GM12878 (cell line): ENCODE results near the gene TRIM7. TPM values are rescaled to one million over a fixed set of nuclear protein-coding genes. Genes with fewer than 3 reads are reported as not detected.
A peak's percentile ranks its signal among the peaks of the same experiment; 100 is the strongest.

Source experiments
- ATAC-seq: fragments of 200-7000 bp; cut with Tn5 transposase; 3 replicates; pipeline ENCODE4 v1.9.1; 2020; ENCODE audit warnings: mild to moderate bottlenecking, moderate library complexity
- BruUV-seq: library from RNA; stranded (reverse); fragments of 400-500 nt; replicated peaks from 2 replicates; lab custom pipeline; 2021; lab: Mats Ljungman, UMichigan
- CTCF ChIA-PET: fragments of 300-600 bp; sonication (Branson Sonifier 250); formaldehyde crosslinking; extraction: SDS; loops from one replicate; lab custom pipeline; 2021; ENCODE audit warnings: inconsistent platforms; lab: Yijun Ruan, JAX
- POLR2A ChIA-PET: fragments of 350-600 bp; formaldehyde crosslinking; extraction: SDS; loops from one replicate; lab custom pipeline; 2021; ENCODE audit warnings: inconsistent platforms; lab: Charles Lee
- RAD21 ChIA-PET: fragments of 300-600 bp; sonication (Branson Sonifier 250); formaldehyde crosslinking; loops from one replicate; lab custom pipeline; 2023; ENCODE audit warnings: antibody characterized with exemption; ENCODE audit not compliant: unreplicated experiment; lab: Charles Lee
- SMC1A ChIA-PET: fragments of 300-600 bp; sonication (Branson Sonifier 250); formaldehyde crosslinking; loops from one replicate; lab custom pipeline; 2023; ENCODE audit not compliant: unreplicated experiment, uncharacterized antibody; lab: Charles Lee
- DNase-seq: peaks from one replicate; pipeline ENCODE4 v3.0.0-alpha.2; 2011; ENCODE audit warnings: low read depth, low spot score
- FAIRE-seq: peaks from 3 replicates; lab custom pipeline; 2011; peaks lifted over from hg19 to GRCh38; lab: Jason Lieb, UNC
- H2AFZ ChIP-seq: 2 replicates; pipeline ENCODE4 v1.6.0; 2011; ENCODE audit warnings: low read depth, low read length, control low read depth; ENCODE audit not compliant: control insufficient read depth
- H3K27ac ChIP-seq: 2 replicates; pipeline ENCODE4 v1.5.1; 2011; ENCODE audit warnings: control low read depth; ENCODE audit not compliant: control insufficient read depth, insufficient read depth
- H3K27me3 ChIP-seq, 2 experiments: replicated peaks in 1 of 2; 2 replicates each; pipeline versions ENCODE4 v1.6.0 to v1.6.1; 2011; ENCODE audit warnings: low read length in 1 of 2; ENCODE audit not compliant: control insufficient read depth in 2 of 2, insufficient read depth in 2 of 2
- H3K36me3 ChIP-seq, 2 experiments: 2 replicates each; pipeline ENCODE4 v1.5.1; 2011; ENCODE audit warnings: low read length in 1 of 2; ENCODE audit not compliant: control insufficient read depth in 2 of 2, insufficient read depth in 2 of 2
- H3K4me1 ChIP-seq: 2 replicates; pipeline ENCODE4 v1.6.1; 2011; ENCODE audit warnings: mild to moderate bottlenecking, low read length, moderate library complexity, mixed read lengths; ENCODE audit not compliant: control insufficient read depth, insufficient read depth
- H3K4me2 ChIP-seq: 2 replicates; pipeline ENCODE4 v1.6.0; 2011; ENCODE audit warnings: control low read depth; ENCODE audit not compliant: control insufficient read depth, insufficient read depth
- H3K4me3 ChIP-seq: fragments of 200-600 bp; sonication (generic); 2 replicates; pipeline ENCODE4 v1.5.1; 2016
- H3K79me2 ChIP-seq: 2 replicates; pipeline ENCODE4 v1.6.0; 2011; ENCODE audit warnings: low read length; ENCODE audit not compliant: control insufficient read depth, insufficient read depth
- H3K9ac ChIP-seq: 2 replicates; pipeline ENCODE4 v1.8.0; 2011; ENCODE audit warnings: low read length, control low read depth, mixed read lengths; ENCODE audit not compliant: control insufficient read depth, insufficient read depth
- H3K9me3 ChIP-seq: replicated peaks from 3 replicates; pipeline ENCODE4 v1.5.1; 2011; ENCODE audit warnings: mild to moderate bottlenecking, low read length; ENCODE audit not compliant: control insufficient read depth, insufficient read depth
- H4K20me1 ChIP-seq: 2 replicates; pipeline ENCODE4 v1.6.0; 2011; ENCODE audit not compliant: control insufficient read depth, insufficient read depth
- BCL3 ChIP-seq: IDR thresholded peaks from 2 replicates; pipeline ENCODE4 v1.6.1; 2011; ENCODE audit warnings: borderline replicate concordance, low read depth, mild to moderate bottlenecking, moderate library complexity, low read length; ENCODE audit not compliant: insufficient read depth, poor library complexity, severe bottlenecking
- CEBPB ChIP-seq, 2 experiments: fragments of 150-350 bp in 1 of 2; IDR thresholded peaks; 2 replicates each; pipeline ENCODE4 v1.6.1; 2012 to 2014; ENCODE audit warnings: low read depth in 2 of 2, low read length in 2 of 2, borderline replicate concordance in 1 of 2, inconsistent platforms in 1 of 2
- CREB1 ChIP-seq: IDR thresholded peaks from 2 replicates; pipeline ENCODE4 v1.6.1; 2012; ENCODE audit warnings: low read depth, mild to moderate bottlenecking, inconsistent platforms
- FOXM1 ChIP-seq: IDR thresholded peaks from 2 replicates; pipeline ENCODE4 v1.6.1; 2012; ENCODE audit warnings: low read depth, mild to moderate bottlenecking, inconsistent platforms, low read length, moderate library complexity
- POLR2A ChIP-seq: IDR thresholded peaks from 2 replicates; pipeline ENCODE4 v1.6.1; 2011; ENCODE audit warnings: low read depth, mild to moderate bottlenecking, low read length
- POLR2AphosphoS2 ChIP-seq: IDR thresholded peaks from 2 replicates; pipeline ENCODE4 v1.6.1; 2011; ENCODE audit warnings: low read depth, mild to moderate bottlenecking, low read length, improper control_type of control experiment, moderate library complexity
- POLR2AphosphoS5 ChIP-seq: IDR thresholded peaks from 2 replicates; pipeline ENCODE4 v1.6.1; 2011; ENCODE audit warnings: mild to moderate bottlenecking, low read length, inconsistent platforms
- SKIL ChIP-seq: fragments of 450-650 bp; IDR thresholded peaks from 2 replicates; pipeline ENCODE4 v1.6.1; 2017; ENCODE audit warnings: mild to moderate bottlenecking, low read depth, inconsistent platforms; ENCODE audit not compliant: poor library complexity, severe bottlenecking
- SMAD5 ChIP-seq: IDR thresholded peaks from 2 replicates; pipeline ENCODE4 v1.6.1; 2016; ENCODE audit warnings: antibody characterized with exemption, low read depth
- SREBF1 ChIP-seq: IDR thresholded peaks from 2 replicates; pipeline ENCODE4 v1.6.1; 2012; ENCODE audit warnings: mild to moderate bottlenecking, low read length
- ZNF24 ChIP-seq: fragments of 450-650 bp; IDR thresholded peaks from 2 replicates; pipeline ENCODE4 v1.6.1; 2017; ENCODE audit warnings: antibody characterized with exemption, mild to moderate bottlenecking
- WGBS: methylation state at CpG from one replicate; pipeline ENCODE4 v1.1.6; 2016; ENCODE audit warnings: low lambda C conversion rate; ENCODE audit not compliant: insufficient replicate concordance, insufficient coverage; ENCODE audit errors: missing lambda C conversion rate; 5-methylcytosine and 5-hydroxymethylcytosine counted together
- in situ Hi-C: fragments of 300-500 bp; cut with MboI; formaldehyde crosslinking; loops from 9 replicates; pipeline ENCODE4 v1.14.3; 2018; ENCODE audit warnings: mixed read lengths
- intact Hi-C: fragments of 100-400 bp; cut with micrococcal nuclease; formaldehyde crosslinking; loops from one replicate; pipeline ENCODE4 v1.14.2; 2022; ENCODE audit not compliant: unreplicated experiment
- polyA plus RNA-seq, 11 experiments: library from polyadenylated mRNA; depleted of rRNA in 4 of 11; unstranded in 6 of 11; stranded (reverse) in 5 of 11; fragments of >200 nt; fragmentation: Nextera tagmentation in 4 of 11; fragmentation: Illumina TruSeq in 1 of 11; extraction: Ambion mirVana in 4 of 11; extraction: Trizol in 1 of 11; gene quantifications; 1 replicate in 1 of 11; 2 replicates in 10 of 11; pipeline versions ENCODE4 v1.2.1 to v1.2.3, GENCODE V29; 2011 to 2016; ENCODE audit warnings: inconsistent platforms in 2 of 11, missing spikeins in 2 of 11, low read depth in 1 of 11
- total RNA-seq, 4 experiments: library from RNA; depleted of rRNA in 3 of 4; stranded (reverse); fragments of >200 nt in 3 of 4; fragmentation: Illumina TruSeq in 1 of 4; extraction: Trizol in 1 of 4; gene quantifications; 2 replicates each; pipeline versions ENCODE4 v1.2.1 to v1.2.3, GENCODE V29; 2013 to 2021

Gene TRIM7
- total and polyA plus RNA-seq, 10 of the 15 experiments (the other 5 are each of a cell fraction or from before 2014, with no cell fraction given): 0.02 to 1.6 (median 0.41) TPM

- H3K4me1 ChIP-seq: peaks cover 3% of the 10 kb centered on the region; the same call in 1 of the 2 replicates
- no peak overlapping the region for H3K27ac ChIP-seq
- in situ Hi-C loops (no loop called here), intact Hi-C loops (no loop called here)
- no TSS peak for BruUV-seq
- DNase-seq: no peak
- no peak overlapping the region for H3K9ac ChIP-seq
- no peaks in the 10 kb centered on the region for H3K9me3 ChIP-seq
- H3K4me2 ChIP-seq: no peak overlapping the region
- TF ChIP-seq ZNF24 (no peak), SKIL (no peak), POLR2AphosphoS2 (0 out of 2 replicates have a peak, but pooled peaks have one; percentile 49), FOXM1 (no peak), CREB1 (0 out of 2 replicates have a peak, but pooled peaks have one; percentile 10), POLR2A (peak; percentile 68), SREBF1 (no peak), SMAD5 (peak; percentile 4; the same call in 1 of the 2 replicates), BCL3 (peak; percentile 49), POLR2AphosphoS5 (peak; percentile 32; the same call in 1 of the 2 replicates), CEBPB (IDR thresholded peaks at IDR 0.05; ENCODE audit: borderline replicate concordance in 1 of 2, low read depth in 2 of 2, low read length in 2 of 2) (no peak)
- no peak overlapping the region for H2AFZ ChIP-seq
- WGBS: 81% methylated on average over 20 of the region's 22 CpGs
- no peak overlapping the region for H3K4me3 ChIP-seq
- ChIA-PET SMC1A (interaction anchor here (0.9 to 1.1 kb wide), 2 partner anchors 9 to 13 kb away, joined by 3 read pairs; partner anchors contain the start of gene RACK1), CTCF (interaction anchor here (0.9 kb wide), 1 partner anchor 50 kb away, joined by 4 read pairs; no protein-coding TSS in a partner anchor), POLR2A (interaction anchor here (1.2 to 3.0 kb wide), 2 partner anchors 10 to 16 kb away, joined by 3 to 10 read pairs; no protein-coding TSS in a partner anchor), RAD21 (no interaction called here)
- peaks cover 10% of the 10 kb centered on the region for H4K20me1 ChIP-seq
- peaks cover 37 to 50% of the 10 kb centered on the region in 2 experiments for H3K36me3 ChIP-seq
- FAIRE-seq: no peak
- ATAC-seq: peak; percentile 14
- H3K27me3 ChIP-seq: no peaks in the 10 kb centered on the region
- peaks cover 17% of the 10 kb centered on the region for H3K79me2 ChIP-seq
Observed at GRCh38 chr5:181234455-181235306, 29.7 kb upstream of the TRIM7 start.
